Bladder microvascular endothelial cell (primary cell): ENCODE results near the gene GSDMA. TPM values are rescaled to one million over a fixed set of nuclear protein-coding genes. Genes with fewer than 3 reads are reported as not detected.

Experiments
- total RNA-seq: library from RNA; depleted of rRNA; stranded (reverse); fragments of >200 nt; gene quantifications from 2 replicates; pipeline ENCODE4 v1.2.3, GENCODE V29; 2014

Gene GSDMA
- not detected in 2 replicates for total RNA-seq

GRCh38 chr17:39962642-39963220, at the start of gene GSDMA:
Gene GSDMA (plus strand): TSS chr17:39963004. CDS start chr17:39965688, 2,684 bp downstream.

DNA sequence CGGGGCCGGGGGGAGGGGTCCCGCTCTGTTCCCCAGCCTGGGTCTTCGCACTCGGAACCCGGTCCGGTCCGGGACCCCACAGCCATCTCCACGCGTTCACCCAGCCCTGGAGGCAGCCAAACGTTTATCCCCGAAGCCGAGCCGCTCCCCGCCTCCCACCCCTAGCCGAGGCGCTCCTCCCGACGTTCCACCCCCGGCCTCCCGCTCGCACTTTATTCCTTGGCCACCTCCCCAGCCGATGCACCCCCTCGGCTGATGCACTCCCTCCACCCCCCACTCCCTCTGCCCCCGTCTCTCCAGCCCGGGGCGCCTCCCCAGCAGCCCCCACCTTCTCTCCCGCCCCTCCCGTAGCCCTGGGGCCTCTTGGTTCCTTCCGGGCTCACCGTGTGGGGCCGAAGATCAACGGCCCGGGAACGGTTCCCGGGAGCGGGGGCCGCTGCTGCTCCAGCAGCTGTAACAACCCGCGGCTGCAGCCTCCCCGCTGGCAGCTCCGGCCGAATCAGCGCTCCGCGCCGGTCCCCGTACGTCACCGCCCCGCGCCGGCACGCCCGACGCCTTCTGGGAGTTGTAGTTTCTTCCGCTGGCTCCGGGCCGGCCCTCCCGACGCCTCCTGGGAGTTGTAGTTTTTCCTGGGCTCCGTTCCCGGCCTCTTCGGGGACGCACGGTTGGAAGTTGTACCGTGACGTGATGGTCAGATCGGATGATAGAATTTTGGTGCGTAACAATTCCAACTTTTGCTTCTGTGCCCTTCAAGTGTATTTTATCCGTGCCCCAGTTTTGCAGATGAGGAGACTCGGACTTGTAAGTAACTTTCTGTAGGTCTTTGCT, 35.5 kb upstream of the GSDMA start, which contains the start of the genes LRRC3C and ORMDL3:
Gene LRRC3C, plus strand, starts transcription at position 632 of the 828 bp plus-strand sequence. CDS start 13,792 bp downstream, outside the sequence.
Gene ORMDL3, minus strand, starts transcription at position 501 of the 828 bp plus-strand sequence. CDS start 3,398 bp downstream, outside the sequence.

GRCh38 chr17:39980351-39981206, 17.8 kb downstream of the GSDMA start, which contains the start of gene PSMD3:
Gene PSMD3 (plus strand): TSS chr17:39980807. CDS start chr17:39980971, 164 bp downstream.

GRCh38 chr17:40015005-40015997, 52.5 kb downstream of the GSDMA start, which contains the start of gene CSF3:
Gene CSF3 (plus strand): TSS chr17:40015440. CDS start chr17:40015475, 35 bp downstream.

Other genes with a start within 250 kb of the GSDMA start
- 14.4 and 15.6 TPM in 2 replicates for gene MIEN1, start 232.5 kb upstream of the GSDMA start, total RNA-seq
- 0.16 TPM in 1 of 2 replicates, not detected in the other for gene GRB7, start 225.1 kb upstream of the GSDMA start, total RNA-seq
- not detected in 2 replicates for gene IKZF3, start 98.7 kb upstream of the GSDMA start, total RNA-seq
- gene ZPBP2, start 94.8 kb upstream of the GSDMA start, total RNA-seq: not detected in 2 replicates
- 1.5 and 7.0 TPM in 2 replicates for gene GSDMB, start 44.4 kb upstream of the GSDMA start, total RNA-seq
- gene ORMDL3, start 35.4 kb upstream of the GSDMA start, total RNA-seq: 17.8 and 40.2 TPM in 2 replicates
- gene LRRC3C, start 35.3 kb upstream of the GSDMA start, total RNA-seq: not detected in 2 replicates
- gene PSMD3, start 17.8 kb downstream of the GSDMA start, total RNA-seq: 82.6 and 91.4 TPM in 2 replicates
- gene CSF3, start 52.4 kb downstream of the GSDMA start, total RNA-seq: 0.19 and 0.97 TPM in 2 replicates
- 28.8 and 53.6 TPM in 2 replicates for gene MED24, start 91.4 kb downstream of the GSDMA start, total RNA-seq
- 13.3 and 26.4 TPM in 2 replicates for gene THRA, start 100.0 kb downstream of the GSDMA start, total RNA-seq
- 0.65 and 1.8 TPM in 2 replicates for gene NR1D1, start 137.6 kb downstream of the GSDMA start, total RNA-seq
- gene MSL1, start 159.0 kb downstream of the GSDMA start, total RNA-seq: 28.7 and 55.9 TPM in 2 replicates
- gene CASC3, start 177.5 kb downstream of the GSDMA start, total RNA-seq: 22.0 and 30.8 TPM in 2 replicates
- gene RAPGEFL1, start 214.5 kb downstream of the GSDMA start, total RNA-seq: 1.1 and 1.8 TPM in 2 replicates